Fibroblast of lung (primary cell): ENCODE results near the gene TAOK3. TPM values are rescaled to one million over a fixed set of nuclear protein-coding genes. Genes with fewer than 3 reads are reported as not detected.

Experiments
- DNase-seq, 2 donors: peaks; one replicate each; pipeline versions ENCODE4 v3.0.0 to v3.0.0-alpha.2; 2010; ENCODE audit warnings: low read depth in 2 of 2
- H2AFZ ChIP-seq: 2 replicates; pipeline ENCODE4 v1.5.1; 2012; ENCODE audit warnings: low read length, control low read depth, inconsistent platforms
- H3K27ac ChIP-seq: 2 replicates; pipeline ENCODE4 v1.5.1; 2011; ENCODE audit warnings: low read length, control low read depth; ENCODE audit not compliant: insufficient read depth
- H3K27me3 ChIP-seq: 2 replicates; pipeline ENCODE4 v1.5.1; 2011; ENCODE audit warnings: mild to moderate bottlenecking, low read length; ENCODE audit not compliant: control insufficient read depth, insufficient read depth
- H3K36me3 ChIP-seq: 2 replicates; pipeline ENCODE4 v1.5.1; 2011; ENCODE audit warnings: low read length; ENCODE audit not compliant: control insufficient read depth, insufficient read depth
- H3K4me1 ChIP-seq: 2 replicates; pipeline ENCODE4 v1.5.1; 2011; ENCODE audit warnings: low read length; ENCODE audit not compliant: control insufficient read depth, insufficient read depth; ENCODE audit errors: extremely low read depth
- H3K4me2 ChIP-seq: 2 replicates; pipeline ENCODE4 v1.5.1; 2011; ENCODE audit warnings: low read length, control low read depth; ENCODE audit not compliant: insufficient read depth; ENCODE audit errors: extremely low read depth
- H3K4me3 ChIP-seq, 4 experiments: fragments of 200-600 bp in 1 of 4; sonication (generic) in 1 of 4; replicated peaks in 1 of 4; 2 replicates each; pipeline ENCODE4 v1.5.1; 2011 to 2016; ENCODE audit warnings: low read length in 4 of 4, low read depth in 3 of 4, mild to moderate bottlenecking in 3 of 4, control low read depth in 2 of 4, inconsistent platforms in 1 of 4, mixed read lengths in 1 of 4; ENCODE audit not compliant: insufficient read depth in 1 of 4; ENCODE audit errors: control extremely low read depth in 1 of 4
- H3K79me2 ChIP-seq: 2 replicates; pipeline ENCODE4 v1.5.1; 2012; ENCODE audit warnings: mild to moderate bottlenecking, low read length, inconsistent platforms; ENCODE audit not compliant: control insufficient read depth, insufficient read depth
- H3K9ac ChIP-seq: 2 replicates; pipeline ENCODE4 v1.5.1; 2011; ENCODE audit warnings: mild to moderate bottlenecking, low read length, control low read depth; ENCODE audit not compliant: insufficient read depth
- H3K9me3 ChIP-seq: 2 replicates; pipeline ENCODE4 v1.5.1; 2012; ENCODE audit warnings: low read depth, low read length; ENCODE audit not compliant: control insufficient read depth, insufficient read depth
- H4K20me1 ChIP-seq: 2 replicates; pipeline ENCODE4 v1.5.1; 2011; ENCODE audit warnings: low read length; ENCODE audit not compliant: control insufficient read depth, insufficient read depth; ENCODE audit errors: extremely low read depth
- EZH2 ChIP-seq: IDR thresholded peaks from 2 replicates; pipeline ENCODE4 v1.5.1; 2012; ENCODE audit warnings: low read length, control low read depth, mild to moderate bottlenecking; ENCODE audit errors: missing control alignments
- polyA plus RNA-seq, 2 donors: library from polyadenylated mRNA; depleted of rRNA in 1 of 2; stranded (reverse) in 1 of 2; unstranded in 1 of 2; fragments of >200 nt; gene quantifications; 2 replicates each; pipeline ENCODE4 v1.2.1, GENCODE V29; 2011 to 2012; ENCODE audit warnings: missing spikeins in 1 of 2
- total RNA-seq: library from RNA; depleted of rRNA; stranded (reverse); fragments of >200 nt; gene quantifications from 2 replicates; pipeline ENCODE4 v1.2.1, GENCODE V29; 2014
- TF ChIP-seq, protein P1 (sequence below), 2 donors: IDR thresholded peaks in 1 of 2; conservative IDR thresholded peaks in 1 of 2; 1 replicate in 1 of 2; 2 replicates in 1 of 2; pipeline ENCODE4 v1.5.1; 2011 to 2012; ENCODE audit warnings: low read length in 2 of 2, control low read depth in 1 of 2, inconsistent platforms in 1 of 2, low read depth in 1 of 2, mild to moderate bottlenecking in 1 of 2

TAOK3 gene
- total and polyA plus RNA-seq, 2 donors (not counting 1 experiment from before 2014, with no cell fraction given): 64.7 to 97.4 TPM

DNA sequence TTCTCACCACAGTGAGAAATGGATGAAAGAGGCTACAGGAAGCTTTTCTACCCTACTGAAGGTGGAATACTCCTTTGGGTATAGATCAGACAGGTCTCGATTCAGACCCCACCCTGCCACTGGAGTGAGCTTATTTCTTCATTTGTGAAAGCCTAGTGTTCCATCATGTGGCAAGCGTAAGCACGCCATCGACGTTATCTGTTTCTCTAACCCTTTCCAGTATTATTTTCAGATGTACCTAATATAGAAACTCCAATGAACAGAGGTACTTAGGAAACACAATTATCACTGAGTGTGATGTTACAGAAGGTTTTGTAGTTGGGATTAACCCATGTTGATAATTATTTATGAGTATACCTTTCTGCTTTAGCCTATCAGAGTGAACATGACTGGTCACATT lies 224.4 kb downstream of the TAOK3 start:
- Histone ChIP-seq H2AFZ (no peak overlapping the region), H3K9me3 (no peaks in the 10 kb centered on the region), H3K36me3 (peaks cover 14% of the 10 kb centered on the region), H4K20me1 (no peaks in the 10 kb centered on the region), H3K79me2 (no peaks in the 10 kb centered on the region), H3K9ac (no peak overlapping the region), H3K4me3 (no peak overlapping the region), H3K27ac (no peak overlapping the region), H3K4me1 (no peaks in the 10 kb centered on the region), H3K27me3 (no peaks in the 10 kb centered on the region), H3K4me2 (no peak overlapping the region)
- no peak for TF ChIP-seq EZH2
- TF ChIP-seq, protein P1, sequence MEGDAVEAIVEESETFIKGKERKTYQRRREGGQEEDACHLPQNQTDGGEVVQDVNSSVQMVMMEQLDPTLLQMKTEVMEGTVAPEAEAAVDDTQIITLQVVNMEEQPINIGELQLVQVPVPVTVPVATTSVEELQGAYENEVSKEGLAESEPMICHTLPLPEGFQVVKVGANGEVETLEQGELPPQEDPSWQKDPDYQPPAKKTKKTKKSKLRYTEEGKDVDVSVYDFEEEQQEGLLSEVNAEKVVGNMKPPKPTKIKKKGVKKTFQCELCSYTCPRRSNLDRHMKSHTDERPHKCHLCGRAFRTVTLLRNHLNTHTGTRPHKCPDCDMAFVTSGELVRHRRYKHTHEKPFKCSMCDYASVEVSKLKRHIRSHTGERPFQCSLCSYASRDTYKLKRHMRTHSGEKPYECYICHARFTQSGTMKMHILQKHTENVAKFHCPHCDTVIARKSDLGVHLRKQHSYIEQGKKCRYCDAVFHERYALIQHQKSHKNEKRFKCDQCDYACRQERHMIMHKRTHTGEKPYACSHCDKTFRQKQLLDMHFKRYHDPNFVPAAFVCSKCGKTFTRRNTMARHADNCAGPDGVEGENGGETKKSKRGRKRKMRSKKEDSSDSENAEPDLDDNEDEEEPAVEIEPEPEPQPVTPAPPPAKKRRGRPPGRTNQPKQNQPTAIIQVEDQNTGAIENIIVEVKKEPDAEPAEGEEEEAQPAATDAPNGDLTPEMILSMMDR (conservative IDR thresholded peaks at IDR 0.05 in 1 of 2, IDR thresholded peaks at IDR 0.05 in 1 of 2; ENCODE audit: low read depth in 1 of 2, low read length in 2 of 2): no peak
- no peak for DNase-seq

DNA sequence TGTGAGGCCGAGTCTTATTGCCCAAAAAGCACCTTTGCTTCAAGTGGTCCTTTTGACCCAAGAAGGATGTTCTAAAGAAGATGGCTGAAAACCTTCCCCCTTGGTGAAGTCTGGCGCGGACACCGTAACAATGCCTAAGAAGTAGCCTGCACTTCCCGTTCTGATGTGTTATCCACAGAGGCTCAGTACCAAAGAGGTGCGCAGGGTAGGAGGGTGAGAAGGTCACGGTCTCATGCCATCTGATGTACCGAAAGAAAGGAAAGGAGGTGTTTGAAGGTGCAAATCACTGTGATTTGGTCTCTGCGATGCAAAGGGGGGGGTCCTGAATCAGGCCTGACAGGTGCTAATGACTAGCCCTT lies 226.9 kb downstream of the TAOK3 start:
- Histone ChIP-seq H3K4me1 (no peaks in the 10 kb centered on the region), H3K36me3 (peaks cover 18% of the 10 kb centered on the region), H3K4me3 (no peak overlapping the region), H3K79me2 (no peaks in the 10 kb centered on the region), H3K27me3 (no peaks in the 10 kb centered on the region), H2AFZ (no peak overlapping the region), H3K4me2 (no peak overlapping the region), H3K9ac (no peak overlapping the region), H3K27ac (no peak overlapping the region), H3K9me3 (no peaks in the 10 kb centered on the region), H4K20me1 (no peaks in the 10 kb centered on the region)
- no peak for DNase-seq
- no peak for TF ChIP-seq EZH2

DNA sequence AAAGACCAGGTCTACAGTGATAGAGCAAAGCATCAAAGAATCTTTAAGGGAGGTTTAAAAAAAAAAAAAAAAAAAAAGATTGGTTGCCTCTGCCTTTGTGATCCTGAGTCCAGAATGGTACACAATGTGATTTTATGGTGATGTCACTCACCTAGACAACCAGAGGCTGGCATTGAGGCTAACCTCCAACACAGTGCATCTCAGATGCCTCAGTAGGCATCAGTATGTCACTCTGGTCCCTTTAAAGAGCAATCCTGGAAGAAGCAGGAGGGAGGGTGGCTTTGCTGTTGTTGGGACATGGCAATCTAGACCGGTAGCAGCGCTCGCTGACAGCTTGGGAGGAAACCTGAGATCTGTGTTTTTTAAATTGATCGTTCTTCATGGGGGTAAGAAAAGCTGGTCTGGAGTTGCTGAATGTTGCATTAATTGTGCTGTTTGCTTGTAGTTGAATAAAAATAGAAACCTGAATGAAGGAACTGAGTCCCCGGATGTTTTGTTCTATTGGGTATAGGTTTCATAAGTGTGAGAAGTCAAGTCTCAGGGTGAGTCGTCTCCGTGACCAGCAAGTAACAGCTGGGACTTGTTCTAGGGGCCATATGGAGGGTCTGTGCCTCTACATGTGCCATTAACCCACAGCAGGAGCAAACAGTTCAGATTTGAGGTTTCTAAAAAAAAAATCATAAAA lies 227.5 kb downstream of the TAOK3 start:
- TF ChIP-seq, protein P1 (conservative IDR thresholded peaks at IDR 0.05 in 1 of 2, IDR thresholded peaks at IDR 0.05 in 1 of 2; ENCODE audit: low read depth in 1 of 2, low read length in 2 of 2): no peak
- no peak for TF ChIP-seq EZH2
- H3K36me3 ChIP-seq: peaks cover 18% of the 10 kb centered on the region
- H4K20me1 ChIP-seq: no peaks in the 10 kb centered on the region
- no peak for DNase-seq
- no peaks in the 10 kb centered on the region for H3K9me3 ChIP-seq
- H2AFZ ChIP-seq: no peak overlapping the region
- no peak overlapping the region for H3K9ac ChIP-seq
- H3K27ac ChIP-seq: no peak overlapping the region
- no peak overlapping the region for H3K4me2 ChIP-seq
- no peaks in the 10 kb centered on the region for H3K4me1 ChIP-seq
- no peak overlapping the region for H3K4me3 ChIP-seq
- H3K79me2 ChIP-seq: no peaks in the 10 kb centered on the region
- no peaks in the 10 kb centered on the region for H3K27me3 ChIP-seq
